HG02678 (cell line): ENCODE results near the gene MAMLD1.

Source experiments
- ATAC-seq: cut with Tn5 transposase; IDR thresholded peaks from one replicate; pipeline ENCODE4 v1.9.1; 2021; ENCODE audit warnings: mild to moderate bottlenecking, moderate library complexity; ENCODE audit not compliant: unreplicated experiment

Gene MAMLD1

DNA sequence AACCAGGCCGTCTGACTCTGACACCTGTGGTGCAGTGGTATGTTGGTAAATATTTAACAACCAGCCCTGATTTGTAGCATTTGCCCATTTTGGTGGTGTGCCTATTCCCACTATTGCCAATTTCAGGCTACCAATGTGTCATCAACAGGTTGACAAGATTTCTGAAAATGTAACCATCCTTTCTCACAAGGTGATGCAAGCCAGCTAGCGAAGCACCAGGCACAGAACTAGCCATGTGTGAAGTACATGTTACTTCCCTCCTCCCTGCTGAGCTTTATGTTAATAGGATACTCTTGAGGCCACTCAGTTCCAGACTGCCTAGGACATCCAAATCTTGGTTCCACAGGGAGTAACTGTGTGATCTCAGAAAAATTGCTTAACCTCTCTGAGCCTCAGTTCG, 7.2 kb upstream of the MAMLD1 start:
- no peak for ATAC-seq

DNA sequence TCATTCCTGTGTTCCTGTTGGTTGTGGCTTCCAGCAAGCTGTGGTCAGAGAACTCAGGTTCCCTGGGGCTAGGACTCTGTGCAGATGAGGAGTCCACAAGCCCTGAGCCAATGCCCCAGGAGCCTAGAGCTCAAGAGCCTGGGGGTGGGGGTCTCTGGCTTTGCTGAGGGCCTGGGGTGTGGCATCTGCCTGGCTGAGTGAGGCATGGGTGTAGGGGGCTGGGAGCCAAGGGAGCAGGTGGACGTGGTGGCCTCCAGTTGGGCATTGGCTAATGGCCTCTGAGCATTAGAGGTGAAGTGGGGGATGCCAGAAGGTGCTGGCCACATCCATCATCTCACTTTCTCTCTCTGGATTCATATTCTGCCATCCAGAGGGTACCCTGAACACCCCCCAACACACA, 5.3 kb upstream of the MAMLD1 start:
- ATAC-seq, result no peak

- no peak for ATAC-seq
Observed at GRCh38 chrX:150358651-150359050, 4.5 kb upstream of the MAMLD1 start.

DNA sequence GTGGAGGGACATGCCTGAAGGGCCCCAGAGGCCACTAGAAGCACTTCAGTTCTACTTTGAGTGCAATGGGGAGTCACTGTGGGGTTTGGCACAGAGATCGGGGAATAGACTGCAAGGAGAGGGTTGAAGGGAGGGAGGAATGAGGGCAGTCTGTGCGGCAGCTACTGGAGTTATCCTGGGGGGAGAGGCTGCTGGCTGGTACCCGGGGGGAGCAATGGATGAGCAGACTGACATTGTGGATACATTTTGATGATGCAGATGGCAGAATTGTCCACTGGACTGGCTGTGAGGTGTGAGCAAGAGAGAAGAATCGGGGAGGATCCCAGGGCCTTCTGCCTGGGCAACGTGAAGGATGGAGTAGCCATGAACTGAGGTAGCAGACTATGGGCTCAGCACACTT, 2.8 kb upstream of the MAMLD1 start:
- no peak for ATAC-seq

DNA sequence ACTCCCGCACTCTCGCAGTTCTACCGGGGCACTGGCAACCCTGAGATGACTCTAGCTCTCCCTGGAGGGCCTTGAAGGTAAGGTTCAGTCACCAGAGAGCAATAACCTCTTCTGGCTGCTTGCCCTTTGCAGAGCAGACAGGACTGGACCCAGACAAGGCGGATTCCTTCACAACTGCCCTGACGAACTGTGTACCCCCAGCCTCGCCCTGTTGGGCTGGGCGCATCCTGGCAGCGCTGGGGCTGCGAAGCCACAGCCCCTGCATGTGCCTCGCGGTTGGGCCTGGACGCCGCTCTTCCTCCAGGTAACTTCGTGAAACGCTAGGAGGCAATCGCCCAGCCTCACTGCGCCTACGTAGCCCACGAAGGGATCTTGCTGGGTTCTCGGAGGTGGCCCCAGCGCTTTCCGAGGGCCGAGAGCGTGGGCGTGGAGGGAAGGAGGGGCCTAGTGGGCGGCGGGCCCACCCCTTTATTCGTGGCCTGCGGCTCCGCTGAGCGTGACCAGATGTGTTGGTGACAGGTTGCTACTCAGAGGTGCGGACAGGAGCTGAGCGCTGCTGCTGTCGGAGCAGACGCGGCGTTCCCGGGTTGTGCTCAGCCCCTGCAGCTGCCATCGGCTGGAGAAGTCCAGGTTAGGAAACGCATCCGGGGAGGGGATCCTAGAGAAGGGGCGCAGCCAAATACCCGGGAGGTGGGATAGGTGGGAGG, 1.9 kb upstream of the MAMLD1 start:
- ATAC-seq, result no peak

DNA sequence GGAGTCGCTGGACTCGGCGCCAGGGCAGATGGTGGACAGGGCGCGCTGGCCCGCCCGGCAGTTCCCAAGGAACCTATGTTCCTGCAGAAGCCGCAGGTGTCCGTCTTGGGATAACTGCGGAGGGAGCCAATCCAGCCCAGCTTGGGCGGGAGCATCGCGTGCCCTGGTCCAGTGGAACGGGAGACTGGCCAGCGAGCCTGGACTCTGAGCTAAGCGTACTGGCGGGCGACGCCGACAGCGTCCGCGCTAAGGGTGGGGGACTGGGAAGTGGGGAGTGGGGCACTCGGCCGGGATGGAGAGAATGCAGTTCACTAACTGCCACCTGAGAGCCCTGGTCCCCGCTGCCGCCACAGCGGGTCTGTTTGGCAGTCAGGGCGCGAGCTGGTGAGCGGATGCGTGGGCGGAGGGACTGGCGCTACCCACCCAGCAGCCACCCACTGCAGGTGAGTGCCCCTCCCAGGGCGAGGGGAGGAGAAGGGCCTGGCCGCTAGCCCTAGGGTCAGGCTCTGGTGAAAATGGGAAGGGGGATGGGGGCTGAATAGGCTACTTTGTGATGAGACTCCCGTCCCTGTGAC, 1.3 kb upstream of the MAMLD1 start:
- ATAC-seq, result no peak

- no peak for ATAC-seq
Observed at GRCh38 chrX:150363561-150364346, 637 bp downstream of the MAMLD1 start.

DNA sequence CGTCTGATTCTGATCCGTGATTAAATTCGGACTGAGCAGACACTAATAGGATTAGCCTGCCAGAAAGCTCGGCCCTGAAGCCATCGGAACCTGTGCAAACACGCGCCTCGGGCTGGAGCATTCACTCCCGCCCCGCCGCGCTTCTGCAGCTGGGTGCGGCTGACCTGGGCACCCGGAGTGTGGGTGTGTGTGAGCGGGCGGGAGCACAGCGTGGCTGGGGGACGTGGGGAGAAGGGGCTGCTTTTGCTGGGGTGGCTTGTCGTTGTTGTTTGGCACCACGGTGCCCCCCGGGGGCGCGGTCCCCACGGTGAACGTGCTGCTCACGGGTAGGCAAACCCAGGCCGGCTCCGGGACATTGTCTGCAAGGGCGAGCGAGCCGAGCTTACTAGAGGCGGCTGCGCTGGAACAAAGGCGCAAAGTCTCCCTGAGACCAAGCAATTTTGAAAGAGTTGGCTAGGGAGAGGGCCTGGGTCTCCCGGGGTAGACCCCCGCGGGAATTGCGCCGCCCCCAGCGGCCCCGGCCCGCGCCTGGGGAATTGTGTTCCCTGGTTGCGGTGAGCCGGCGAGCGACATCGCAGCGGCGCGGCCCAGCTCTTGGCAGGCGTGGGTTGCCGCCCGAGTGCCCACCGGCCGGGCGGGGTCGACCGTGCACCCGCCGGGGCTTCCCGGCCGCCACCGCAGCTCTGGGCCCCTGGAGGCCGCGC, 1.4 kb downstream of the MAMLD1 start:
- no peak for ATAC-seq

DNA sequence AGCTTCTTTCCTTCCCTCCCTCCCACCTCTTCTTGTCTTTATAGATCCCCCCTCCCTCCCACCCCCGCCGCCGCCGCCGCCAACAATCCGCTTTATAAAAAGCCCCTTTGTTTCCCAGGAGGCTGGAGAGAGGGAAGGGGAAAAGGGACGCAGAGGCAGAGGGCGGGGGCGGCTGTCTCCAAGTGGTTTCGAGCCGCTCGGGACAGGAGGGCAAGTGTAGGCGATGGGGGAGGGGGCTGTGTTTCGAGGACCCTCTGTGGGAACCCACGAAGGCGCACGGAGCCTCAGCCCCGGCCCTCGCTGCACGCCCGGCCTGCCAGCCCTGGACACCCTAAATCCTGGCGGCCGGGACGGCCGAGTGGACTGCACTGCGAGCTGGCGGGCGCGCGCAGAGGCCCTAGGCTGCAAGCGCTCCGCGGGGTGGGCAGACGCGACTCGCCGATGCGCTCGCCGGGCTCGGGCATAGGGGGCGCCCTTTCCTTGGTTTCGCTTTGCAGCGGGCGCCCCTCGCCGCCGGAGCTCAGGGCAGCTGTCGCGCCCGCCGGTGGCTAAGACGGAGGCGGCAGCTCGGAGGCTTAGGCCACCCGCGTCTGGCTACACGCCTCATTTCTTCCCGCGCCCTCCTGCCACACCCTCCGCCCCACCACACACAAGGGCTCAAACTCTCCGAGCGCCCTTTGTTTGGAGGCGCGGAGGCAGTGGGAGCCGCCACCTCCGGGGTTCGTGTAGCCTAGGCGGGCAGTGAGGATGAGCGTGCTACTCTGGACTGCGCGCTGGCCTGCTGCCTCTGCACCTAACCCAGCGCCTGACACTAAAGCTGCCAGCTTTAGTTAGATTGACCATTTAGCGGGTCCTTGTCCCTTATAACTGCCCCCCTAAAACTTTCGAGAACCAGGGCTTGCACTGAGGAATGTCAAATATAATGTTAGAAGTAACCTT, 2.2 kb downstream of the MAMLD1 start:
- no peak for ATAC-seq

GRCh38 chrX:150365990-150366911, 3.1 kb downstream of the MAMLD1 start:
- no peak for ATAC-seq

GRCh38 chrX:150366951-150367545, 3.9 kb downstream of the MAMLD1 start:
- no peak for ATAC-seq

- ATAC-seq, result no peak
Observed at GRCh38 chrX:150370589-150371312, 7.6 kb downstream of the MAMLD1 start.

DNA sequence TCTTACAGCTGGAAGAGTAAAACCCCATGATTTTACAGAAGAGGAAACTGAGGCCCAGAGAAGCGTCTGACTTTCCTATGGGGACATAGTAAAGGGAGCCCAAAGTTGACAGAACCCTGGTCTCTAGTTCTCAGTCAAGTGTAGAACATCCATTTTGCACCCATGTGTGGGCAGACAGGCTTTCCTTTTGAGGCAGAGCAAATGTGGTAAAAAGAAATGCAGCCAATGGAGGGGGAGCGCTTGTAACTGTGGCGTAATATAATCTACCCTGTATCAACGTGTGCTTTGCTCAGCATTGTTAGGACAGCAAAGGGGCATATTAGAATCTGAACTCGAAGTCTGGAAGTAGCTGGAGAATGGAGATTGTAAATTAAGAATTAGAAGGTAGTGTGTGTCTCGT, 8.8 kb downstream of the MAMLD1 start:
- no peak for ATAC-seq

DNA sequence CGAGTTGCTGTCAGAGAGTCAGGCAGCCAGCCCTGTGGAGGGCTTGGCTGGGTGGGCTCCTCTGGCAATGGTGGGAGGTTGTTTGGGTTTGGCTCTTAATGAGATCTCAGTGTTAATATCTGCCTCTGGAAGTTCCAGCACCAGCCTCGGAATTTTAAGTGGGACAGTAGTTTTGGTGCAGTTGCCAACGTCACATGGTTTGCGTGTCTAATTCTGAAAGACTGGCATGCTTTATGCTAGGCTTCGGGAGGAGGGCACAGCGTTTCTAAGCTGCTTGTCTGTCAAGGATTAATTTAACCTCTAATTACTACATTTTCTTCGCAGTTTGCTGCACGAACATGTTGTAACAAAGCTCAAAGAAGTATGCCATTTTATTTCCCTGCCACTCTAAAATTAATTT, 9.2 kb downstream of the MAMLD1 start:
- no peak for ATAC-seq

DNA sequence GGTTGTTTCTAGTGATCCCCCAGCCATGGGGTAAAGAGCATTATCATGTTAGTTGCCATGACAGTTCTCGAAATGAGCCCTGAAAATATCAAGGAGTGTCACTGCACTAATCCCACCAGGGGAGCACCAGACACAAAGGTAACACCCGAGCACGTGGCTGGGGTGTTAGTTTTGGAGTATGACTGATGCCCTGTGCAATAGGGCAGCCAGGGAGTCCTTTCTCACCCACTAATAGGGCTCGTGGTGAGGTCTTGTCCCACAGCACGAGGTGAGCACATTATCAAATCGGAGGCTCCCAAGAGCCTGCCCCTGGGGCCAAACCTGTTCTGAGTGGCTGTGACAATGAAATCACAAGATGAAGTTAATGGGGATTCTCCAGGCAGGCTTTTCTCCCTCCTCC, 9.6 kb downstream of the MAMLD1 start:
- no peak for ATAC-seq

DNA sequence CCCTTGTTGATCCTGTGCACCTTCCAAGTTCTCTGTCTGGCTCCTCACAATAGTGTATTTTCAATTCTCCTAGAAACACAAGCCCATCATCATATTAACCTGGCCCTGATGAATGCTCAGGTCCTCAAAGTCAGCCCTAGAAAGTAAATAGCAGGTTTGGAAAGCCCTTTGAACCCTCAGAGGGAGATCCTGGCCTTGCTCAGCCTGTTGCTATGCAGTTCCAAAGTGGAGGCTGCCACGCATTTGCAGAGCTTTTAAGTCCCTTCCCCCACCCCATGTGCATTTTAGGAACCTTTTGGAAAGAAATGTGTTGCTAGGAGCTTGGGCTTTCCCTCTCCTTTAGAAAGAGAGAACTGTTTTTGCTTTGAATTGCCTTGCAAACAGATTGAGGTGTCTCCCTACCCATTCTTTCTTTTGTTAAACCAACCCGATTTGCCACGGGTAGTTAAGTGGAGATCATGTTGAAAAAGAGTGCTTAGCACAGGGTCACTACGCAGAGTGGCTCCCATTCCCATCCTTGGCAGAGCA, 12.2 kb downstream of the MAMLD1 start:
- no peak for ATAC-seq

DNA sequence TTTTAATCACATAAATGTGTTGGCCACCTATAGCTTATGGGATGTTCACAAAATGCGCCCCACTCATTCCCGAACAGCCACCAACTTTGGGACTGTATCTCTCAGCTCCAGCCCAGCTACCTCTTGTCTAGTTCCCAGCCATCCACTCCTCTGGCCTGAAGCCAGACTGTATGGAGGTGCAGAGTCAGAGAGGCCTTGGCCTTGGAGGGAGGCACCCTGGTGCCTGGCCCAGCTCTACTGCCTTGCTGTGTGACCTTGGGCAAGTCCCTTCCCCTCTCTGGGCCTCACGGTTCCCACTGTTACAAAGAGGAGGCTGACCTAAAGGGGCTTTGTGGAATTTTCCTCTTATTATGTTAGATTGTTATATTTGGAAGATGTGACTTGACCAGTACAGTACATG, 13.9 kb downstream of the MAMLD1 start:
- no peak for ATAC-seq

GRCh38 chrX:150405006-150405405, 41.9 kb downstream of the MAMLD1 start:
- ATAC-seq, result no peak
